Progenitor cell of endocrine pancreas (in vitro differentiated cells): ENCODE results near the gene TUBA1B. TPM values are rescaled to one million over a fixed set of nuclear protein-coding genes. Genes with fewer than 3 reads are reported as not detected.

ENCODE experiments used
- DNase-seq: peaks from one replicate; pipeline ENCODE4 v3.0.0; 2021; ENCODE audit warnings: low spot score; ENCODE audit not compliant: unreplicated experiment
- H3K27ac Mint-ChIP-seq: 2 replicates; pipeline ENCODE4 v1.8.0; 2021; ENCODE audit warnings: mild to moderate bottlenecking, moderate library complexity, mixed read lengths
- H3K27me3 Mint-ChIP-seq: 2 replicates; pipeline ENCODE4 v1.8.0; 2021; ENCODE audit warnings: mixed read lengths
- H3K36me3 Mint-ChIP-seq: 2 replicates; pipeline ENCODE4 v1.8.0; 2022; ENCODE audit warnings: mixed read lengths; ENCODE audit not compliant: insufficient read depth
- H3K4me1 Mint-ChIP-seq: 2 replicates; pipeline ENCODE4 v1.8.0; 2021; ENCODE audit warnings: low read depth, mixed read lengths
- H3K4me3 Mint-ChIP-seq: 2 replicates; pipeline ENCODE4 v1.8.0; 2021; ENCODE audit warnings: low read depth, mild to moderate bottlenecking, moderate library complexity, mixed read lengths
- H3K9me3 Mint-ChIP-seq: 2 replicates; pipeline ENCODE4 v1.8.0; 2021; ENCODE audit warnings: low read depth, mixed read lengths
- CTCF ChIP-seq: fragments of 200-600 bp; sonication (generic); IDR thresholded peaks from one replicate; pipeline ENCODE4 v1.5.0; 2021; ENCODE audit warnings: antibody characterized with exemption, mild to moderate bottlenecking; ENCODE audit not compliant: unreplicated experiment
- total RNA-seq: library from RNA; stranded (reverse); gene quantifications from 2 replicates; pipeline ENCODE4 v1.2.1, GENCODE V29; 2021

TUBA1B gene
- total RNA-seq, 1 donor from 2014 or later = 1,023 TPM

GRCh38 chr12:49126852-49127763, 4.1 kb downstream of the TUBA1B start:
- Mint-ChIP-seq H3K36me3 (peaks cover 28% of the 10 kb centered on the region), H3K9me3 (no peaks in the 10 kb centered on the region), H3K4me1 (peaks cover 15% of the 10 kb centered on the region), H3K27me3 (no peaks in the 10 kb centered on the region), H3K4me3 (no peak overlapping the region), H3K27ac (peak overlapping the region; percentile 5)
- DNase-seq = no peak
- TF ChIP-seq CTCF = no peak

GRCh38 chr12:49121047-49121696, 10.0 kb downstream of the TUBA1B start:
- no peak for DNase-seq
- no peak overlapping the region for H3K4me3 Mint-ChIP-seq
- no peaks in the 10 kb centered on the region for H3K9me3 Mint-ChIP-seq

GRCh38 chr12:49111206-49111605, 20.0 kb downstream of the TUBA1B start:
- peaks cover 19% of the 10 kb centered on the region for H3K4me1 Mint-ChIP-seq
- no peaks in the 10 kb centered on the region for H3K9me3 Mint-ChIP-seq
- H3K36me3 Mint-ChIP-seq = no peaks in the 10 kb centered on the region
- no peaks in the 10 kb centered on the region for H3K27me3 Mint-ChIP-seq
- H3K27ac Mint-ChIP-seq = peak overlapping the region; percentile 99
- DNase-seq = no peak
- peak overlapping the region; percentile 98 for H3K4me3 Mint-ChIP-seq
- no peak for TF ChIP-seq CTCF

More at GRCh38 chr12:49121047-49121696, 10.0 kb downstream of the TUBA1B start:
- peak; percentile 54 for TF ChIP-seq CTCF
- H3K27me3 Mint-ChIP-seq = no peaks in the 10 kb centered on the region
- H3K27ac Mint-ChIP-seq = no peak overlapping the region
- no peaks in the 10 kb centered on the region for H3K4me1 Mint-ChIP-seq
- no peaks in the 10 kb centered on the region for H3K36me3 Mint-ChIP-seq

DNA sequence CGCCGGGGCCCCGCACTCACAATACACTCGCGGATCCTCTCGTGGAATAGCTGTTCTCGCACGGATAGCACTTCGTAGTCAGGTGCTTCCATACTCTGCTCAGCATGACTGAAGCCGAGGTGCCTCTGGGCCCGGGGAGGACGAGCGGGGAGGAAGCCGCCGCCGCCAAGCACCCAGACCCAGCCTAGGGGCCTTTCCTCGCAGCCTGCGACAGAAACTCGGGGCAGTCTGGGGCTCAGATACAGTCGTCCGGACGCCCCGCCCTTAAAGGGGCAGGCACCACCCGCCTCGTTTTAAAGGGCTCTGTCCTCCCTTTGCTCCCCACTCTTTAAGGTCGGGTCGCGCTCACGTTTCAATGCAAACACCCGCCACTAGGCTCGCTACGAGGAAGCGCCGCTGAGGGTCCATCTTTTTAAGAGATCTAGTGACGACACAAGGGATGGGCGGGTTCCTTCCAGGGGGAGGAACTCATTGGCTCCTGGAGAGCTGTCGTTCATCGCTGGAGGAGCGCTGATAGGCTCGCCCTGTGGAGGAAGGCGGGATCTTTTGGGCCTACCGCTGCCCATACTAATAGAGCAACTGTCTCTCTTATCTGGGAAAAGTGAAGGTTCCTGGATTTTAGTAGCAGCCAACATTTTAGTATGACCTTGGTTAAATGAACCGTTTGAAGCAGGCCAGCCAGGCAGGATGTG, 20.6 kb downstream of the TUBA1B start, which contains the start of gene LMBR1L:
TSS of gene LMBR1L (minus strand) at position 384 of the 692 bp plus-strand sequence. CDS start at position 92, 292 bp downstream.
- DNase-seq = peak; percentile 86
- H3K4me1 Mint-ChIP-seq = peaks cover 19% of the 10 kb centered on the region
- H3K36me3 Mint-ChIP-seq = no peaks in the 10 kb centered on the region
- no peaks in the 10 kb centered on the region for H3K9me3 Mint-ChIP-seq
- peak; percentile 55 for TF ChIP-seq CTCF
- no peaks in the 10 kb centered on the region for H3K27me3 Mint-ChIP-seq
- peak within 1 kb of the TSS; percentile 98 for H3K4me3 Mint-ChIP-seq
- peak within 1 kb of the TSS; percentile 99 for H3K27ac Mint-ChIP-seq
